IPS DF 6.9 (cell line): ENCODE results near the gene LMO7.
A peak's percentile ranks its signal among the peaks of the same experiment; 100 is the strongest.

ENCODE experiments used
- DNase-seq: peaks from one replicate; pipeline ENCODE4 v3.0.0-alpha.2; 2013; ENCODE audit warnings: low read depth, low spot score
- H3K27ac ChIP-seq: one replicate; pipeline ENCODE4 v1.5.1; 2013; ENCODE audit warnings: low read length, control low read depth
- H3K27me3 ChIP-seq: 2 replicates; pipeline ENCODE4 v1.6.1; 2013; ENCODE audit warnings: mild to moderate bottlenecking, low read length; ENCODE audit not compliant: control insufficient read depth, insufficient read depth
- H3K36me3 ChIP-seq: 2 replicates; pipeline ENCODE4 v1.6.1; 2013; ENCODE audit warnings: low read length; ENCODE audit not compliant: control insufficient read depth, insufficient read depth
- H3K4me1 ChIP-seq: 2 replicates; pipeline ENCODE4 v1.6.1; 2013; ENCODE audit warnings: low read length; ENCODE audit not compliant: control insufficient read depth, insufficient read depth
- H3K4me3 ChIP-seq: 2 replicates; pipeline ENCODE4 v1.5.1; 2013; ENCODE audit warnings: mild to moderate bottlenecking, low read length
- H3K9me3 ChIP-seq: 2 replicates; pipeline ENCODE4 v1.6.1; 2013; ENCODE audit warnings: low read length, inconsistent platforms; ENCODE audit not compliant: control insufficient read depth, insufficient read depth
- WGBS: extraction: QIAGEN DNeasy Blood & Tissue Kit; methylation state at CpG from one replicate; pipeline ENCODE4 v1.1.7; 2013; ENCODE audit warnings: mixed read lengths, missing lambda C conversion rate; ENCODE audit not compliant: insufficient read length, insufficient coverage; 5-methylcytosine and 5-hydroxymethylcytosine counted together

Gene LMO7

GRCh38 chr13:75635828-75636435 is at the start of gene LMO7:
Gene LMO7 (plus strand): TSS chr13:75636330. CDS start chr13:75636658, 328 bp downstream.
- Histone ChIP-seq H3K4me1 (peaks cover 2% of the 10 kb centered on the region), H3K4me3 (peak within 1 kb of the TSS; percentile 71), H3K9me3 (no peaks in the 10 kb centered on the region), H3K36me3 (no peaks in the 10 kb centered on the region), H3K27me3 (peaks cover 2% of the 10 kb centered on the region; the same call in 1 of the 2 replicates), H3K27ac (no peak within 1 kb of the TSS)
- no CpG with 5 or more reads among the region's 76 CpGs for WGBS
- no peak for DNase-seq

GRCh38 chr13:75587679-75588078 is 48.5 kb upstream of the LMO7 start:
- Histone ChIP-seq H3K4me3 (no peak overlapping the region), H3K4me1 (no peaks in the 10 kb centered on the region; the same call in 1 of the 2 replicates), H3K9me3 (no peaks in the 10 kb centered on the region), H3K36me3 (no peaks in the 10 kb centered on the region), H3K27ac (no peak overlapping the region), H3K27me3 (no peaks in the 10 kb centered on the region)
- WGBS, result no CpG with 5 or more reads among the region's 1 CpG
- DNase-seq, result peak; percentile 45

- Histone ChIP-seq H3K4me1 (no peaks in the 10 kb centered on the region), H3K9me3 (no peaks in the 10 kb centered on the region), H3K4me3 (no peak overlapping the region), H3K36me3 (no peaks in the 10 kb centered on the region), H3K27ac (no peak overlapping the region), H3K27me3 (no peaks in the 10 kb centered on the region)
- no peak for DNase-seq
- WGBS, result no CpG with 5 or more reads among the region's 1 CpG
Observed at GRCh38 chr13:75596657-75597182, 39.4 kb upstream of the LMO7 start.

- DNase-seq, result no peak
- no peaks in the 10 kb centered on the region for H3K4me1 ChIP-seq
- H3K27ac ChIP-seq, result no peak overlapping the region
- H3K27me3 ChIP-seq, result no peaks in the 10 kb centered on the region
- H3K4me3 ChIP-seq, result no peak overlapping the region
- no peaks in the 10 kb centered on the region for H3K9me3 ChIP-seq
- H3K36me3 ChIP-seq, result peaks cover 2% of the 10 kb centered on the region; the same call in 1 of the 2 replicates
- no CpG with 5 or more reads among the region's 4 CpGs for WGBS
Observed at GRCh38 chr13:75600371-75600770, 35.8 kb upstream of the LMO7 start.

GRCh38 chr13:75603038-75603437 is 33.1 kb upstream of the LMO7 start:
- Histone ChIP-seq H3K9me3 (no peaks in the 10 kb centered on the region), H3K4me3 (no peak overlapping the region), H3K27ac (no peak overlapping the region), H3K27me3 (no peaks in the 10 kb centered on the region), H3K36me3 (peaks cover 2% of the 10 kb centered on the region; the same call in 1 of the 2 replicates), H3K4me1 (no peaks in the 10 kb centered on the region)
- no CpG with 5 or more reads among the region's 2 CpGs for WGBS
- DNase-seq, result no peak

- Histone ChIP-seq H3K4me1 (no peaks in the 10 kb centered on the region), H3K36me3 (peaks cover 2% of the 10 kb centered on the region; the same call in 1 of the 2 replicates), H3K27ac (no peak overlapping the region), H3K9me3 (no peaks in the 10 kb centered on the region), H3K27me3 (no peaks in the 10 kb centered on the region), H3K4me3 (no peak overlapping the region)
- DNase-seq, result no peak
- no CpG with 5 or more reads among the region's 2 CpGs for WGBS
Observed at GRCh38 chr13:75607447-75607846, 28.7 kb upstream of the LMO7 start.

- no peak for DNase-seq
- Histone ChIP-seq H3K4me3 (no peak overlapping the region), H3K9me3 (no peaks in the 10 kb centered on the region), H3K4me1 (no peaks in the 10 kb centered on the region), H3K27ac (no peak overlapping the region), H3K36me3 (no peaks in the 10 kb centered on the region), H3K27me3 (no peaks in the 10 kb centered on the region)
Observed at GRCh38 chr13:75610466-75610865, 25.7 kb upstream of the LMO7 start.

GRCh38 chr13:75612354-75612753 is 23.8 kb upstream of the LMO7 start:
- no peaks in the 10 kb centered on the region for H3K27me3 ChIP-seq
- no peaks in the 10 kb centered on the region for H3K9me3 ChIP-seq
- H3K36me3 ChIP-seq, result no peaks in the 10 kb centered on the region
- no CpG with 5 or more reads among the region's 2 CpGs for WGBS
- no peak overlapping the region for H3K27ac ChIP-seq
- no peaks in the 10 kb centered on the region for H3K4me1 ChIP-seq
- H3K4me3 ChIP-seq, result no peak overlapping the region
- no peak for DNase-seq

- Histone ChIP-seq H3K9me3 (no peaks in the 10 kb centered on the region), H3K27me3 (no peaks in the 10 kb centered on the region), H3K4me3 (no peak overlapping the region), H3K27ac (no peak overlapping the region), H3K4me1 (no peaks in the 10 kb centered on the region), H3K36me3 (no peaks in the 10 kb centered on the region)
- no CpG with 5 or more reads among the region's 1 CpG for WGBS
- no peak for DNase-seq
Observed at GRCh38 chr13:75617230-75617629, 18.9 kb upstream of the LMO7 start.

GRCh38 chr13:75618308-75618707 is 17.8 kb upstream of the LMO7 start:
- Histone ChIP-seq H3K4me1 (no peaks in the 10 kb centered on the region), H3K27ac (no peak overlapping the region), H3K9me3 (no peaks in the 10 kb centered on the region), H3K27me3 (no peaks in the 10 kb centered on the region), H3K36me3 (no peaks in the 10 kb centered on the region), H3K4me3 (no peak overlapping the region)
- DNase-seq, result no peak
- WGBS, result no CpG with 5 or more reads among the region's 1 CpG

GRCh38 chr13:75620020-75620419 is 16.1 kb upstream of the LMO7 start:
- no peaks in the 10 kb centered on the region for H3K36me3 ChIP-seq
- no CpG with 5 or more reads among the region's 1 CpG for WGBS
- H3K27me3 ChIP-seq, result no peaks in the 10 kb centered on the region
- H3K9me3 ChIP-seq, result no peaks in the 10 kb centered on the region
- no peak overlapping the region for H3K4me3 ChIP-seq
- no peak overlapping the region for H3K27ac ChIP-seq
- no peak for DNase-seq
- no peaks in the 10 kb centered on the region for H3K4me1 ChIP-seq
